ENCODE data around the gene MBD3L3.
"Not testable (repeated sequence)": the region's sequence is repeated elsewhere in the genome, so short reads cannot be mapped to it uniquely, and the experiment has no call there.

DNA sequence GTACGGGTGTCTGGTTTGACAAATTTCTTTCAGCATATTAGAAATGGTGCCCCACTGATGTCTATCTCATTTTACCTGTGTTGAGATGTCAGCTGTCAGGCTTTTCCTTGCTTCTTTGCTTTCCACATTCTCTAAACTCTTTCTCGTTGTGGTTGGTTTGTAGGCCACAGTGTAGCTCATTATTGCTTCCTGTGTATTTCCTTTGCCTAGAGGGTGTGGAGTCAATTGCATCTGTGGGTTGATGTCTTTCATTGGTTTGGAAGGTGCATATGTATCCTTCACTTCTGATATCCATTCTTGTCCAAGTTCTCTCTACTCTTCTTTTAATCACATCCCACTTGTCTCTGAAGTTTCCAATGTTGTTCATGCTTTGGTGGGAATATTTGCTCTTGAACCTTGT, 16.9 kb downstream of the MBD3L3 start:
- TF ChIP-seq, protein P1, sequence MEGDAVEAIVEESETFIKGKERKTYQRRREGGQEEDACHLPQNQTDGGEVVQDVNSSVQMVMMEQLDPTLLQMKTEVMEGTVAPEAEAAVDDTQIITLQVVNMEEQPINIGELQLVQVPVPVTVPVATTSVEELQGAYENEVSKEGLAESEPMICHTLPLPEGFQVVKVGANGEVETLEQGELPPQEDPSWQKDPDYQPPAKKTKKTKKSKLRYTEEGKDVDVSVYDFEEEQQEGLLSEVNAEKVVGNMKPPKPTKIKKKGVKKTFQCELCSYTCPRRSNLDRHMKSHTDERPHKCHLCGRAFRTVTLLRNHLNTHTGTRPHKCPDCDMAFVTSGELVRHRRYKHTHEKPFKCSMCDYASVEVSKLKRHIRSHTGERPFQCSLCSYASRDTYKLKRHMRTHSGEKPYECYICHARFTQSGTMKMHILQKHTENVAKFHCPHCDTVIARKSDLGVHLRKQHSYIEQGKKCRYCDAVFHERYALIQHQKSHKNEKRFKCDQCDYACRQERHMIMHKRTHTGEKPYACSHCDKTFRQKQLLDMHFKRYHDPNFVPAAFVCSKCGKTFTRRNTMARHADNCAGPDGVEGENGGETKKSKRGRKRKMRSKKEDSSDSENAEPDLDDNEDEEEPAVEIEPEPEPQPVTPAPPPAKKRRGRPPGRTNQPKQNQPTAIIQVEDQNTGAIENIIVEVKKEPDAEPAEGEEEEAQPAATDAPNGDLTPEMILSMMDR (conservative IDR thresholded peaks at IDR 0.05; ENCODE audit: low read depth, low read length) = not testable (repeated sequence)
- TF ChIP-seq POLR2A (IDR thresholded peaks at IDR 0.05; ENCODE audit: low read depth, low read length); RAD21 (IDR thresholded peaks at IDR 0.05; ENCODE audit: low read length); RFX5 (IDR thresholded peaks at IDR 0.05; ENCODE audit: low read depth, low read length): not testable (repeated sequence)

Measured in IMR-90 (cell line).